GM18508 (cell line): ENCODE results near the gene BPIFB4.
"Not testable (repeated sequence)": the region's sequence is repeated elsewhere in the genome, so short reads cannot be mapped to it uniquely, and the experiment has no call there.

Experiments
- ATAC-seq: cut with Tn5 transposase; IDR thresholded peaks from one replicate; pipeline ENCODE4 v1.9.1; 2021; ENCODE audit warnings: moderate number of reproducible peaks; ENCODE audit not compliant: insufficient read depth, unreplicated experiment

The BPIFB4 gene

DNA sequence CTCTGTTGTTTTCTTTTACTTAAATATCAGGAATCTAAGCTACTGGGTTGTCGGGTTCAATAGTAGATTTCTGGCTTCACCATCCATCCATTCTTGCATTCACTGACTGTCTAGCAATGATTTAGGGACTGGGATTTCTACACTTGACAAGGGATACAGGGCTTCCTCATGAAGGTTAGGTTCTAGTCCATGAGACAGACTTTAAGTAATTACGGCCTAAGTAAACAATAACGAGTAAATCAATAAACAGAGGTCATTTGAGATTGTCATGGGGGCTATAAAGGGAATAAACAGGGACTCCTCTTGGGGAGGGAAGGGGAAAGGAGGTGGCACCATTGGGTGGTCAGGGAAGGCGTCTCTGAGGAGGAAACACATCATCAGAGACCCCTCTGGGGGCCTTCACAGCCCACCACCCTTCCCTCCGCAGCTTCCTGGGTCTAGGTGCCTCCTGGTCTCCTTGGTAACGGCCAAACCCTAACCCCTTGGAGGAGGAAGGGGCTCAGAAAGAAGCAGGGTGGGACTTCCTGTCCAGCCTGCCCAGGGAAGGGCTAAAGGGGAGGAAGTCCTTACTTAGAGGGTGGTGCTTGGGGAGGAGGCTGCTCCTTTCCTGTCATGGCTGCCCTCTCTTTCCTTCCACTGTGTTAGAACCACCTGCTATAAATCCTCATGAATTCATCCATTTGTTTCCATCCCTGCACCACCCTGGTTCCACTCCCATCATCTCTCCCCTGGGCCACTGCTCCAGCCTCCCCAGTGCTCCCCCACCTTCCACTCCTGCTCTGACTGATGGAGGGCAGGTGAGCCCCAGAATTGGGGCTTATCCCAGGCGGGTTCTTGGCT is 33.3 kb downstream of the BPIFB4 start:
- ATAC-seq = no peak

DNA sequence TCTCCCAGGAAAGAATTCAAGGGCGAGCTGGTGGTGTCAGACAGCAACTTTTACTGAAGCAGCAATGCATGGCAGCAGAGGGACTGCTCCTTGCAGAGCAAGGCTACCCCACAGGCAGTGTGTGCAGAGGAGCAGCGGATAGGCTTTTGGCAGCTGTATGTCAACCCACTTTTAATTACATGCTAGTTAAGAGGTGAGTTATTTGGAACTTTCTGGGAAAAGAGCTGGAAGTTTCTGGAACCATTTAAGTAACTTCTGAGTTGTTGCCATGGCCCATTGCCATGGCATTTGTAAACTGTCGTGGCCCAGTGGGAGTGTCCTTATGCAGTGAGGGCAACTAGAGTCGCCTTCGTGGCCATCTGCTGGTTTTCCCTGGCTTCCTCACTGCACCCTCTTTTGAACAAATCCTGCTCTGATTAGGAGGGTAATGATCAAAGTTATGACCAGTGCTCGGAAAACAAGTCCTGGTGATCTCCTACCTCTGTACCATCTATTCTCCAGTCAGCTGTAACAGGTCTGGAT is 34.0 kb downstream of the BPIFB4 start:
- ATAC-seq = no peak

DNA sequence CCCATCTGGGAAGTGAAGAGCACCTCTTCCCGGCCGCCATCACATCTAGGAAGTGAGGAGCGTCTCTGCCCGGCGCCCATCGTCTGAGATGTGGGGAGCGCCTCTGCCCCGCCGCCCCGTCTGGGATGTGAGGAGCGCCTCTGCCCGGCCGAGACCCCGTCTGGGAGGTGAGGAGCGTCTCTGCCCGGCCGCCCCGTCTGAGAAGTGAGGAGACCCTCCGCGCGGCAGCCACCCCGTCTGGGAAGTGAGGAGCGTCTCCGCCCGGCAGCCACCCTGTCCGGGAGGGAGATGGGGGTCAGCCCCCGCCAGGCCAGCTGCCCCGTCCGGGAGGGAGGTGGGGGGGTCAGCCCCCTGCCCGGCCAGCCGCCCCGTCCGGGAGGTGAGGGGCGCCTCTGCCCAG is 36.1 kb downstream of the BPIFB4 start:
- not testable (repeated sequence) for ATAC-seq

DNA sequence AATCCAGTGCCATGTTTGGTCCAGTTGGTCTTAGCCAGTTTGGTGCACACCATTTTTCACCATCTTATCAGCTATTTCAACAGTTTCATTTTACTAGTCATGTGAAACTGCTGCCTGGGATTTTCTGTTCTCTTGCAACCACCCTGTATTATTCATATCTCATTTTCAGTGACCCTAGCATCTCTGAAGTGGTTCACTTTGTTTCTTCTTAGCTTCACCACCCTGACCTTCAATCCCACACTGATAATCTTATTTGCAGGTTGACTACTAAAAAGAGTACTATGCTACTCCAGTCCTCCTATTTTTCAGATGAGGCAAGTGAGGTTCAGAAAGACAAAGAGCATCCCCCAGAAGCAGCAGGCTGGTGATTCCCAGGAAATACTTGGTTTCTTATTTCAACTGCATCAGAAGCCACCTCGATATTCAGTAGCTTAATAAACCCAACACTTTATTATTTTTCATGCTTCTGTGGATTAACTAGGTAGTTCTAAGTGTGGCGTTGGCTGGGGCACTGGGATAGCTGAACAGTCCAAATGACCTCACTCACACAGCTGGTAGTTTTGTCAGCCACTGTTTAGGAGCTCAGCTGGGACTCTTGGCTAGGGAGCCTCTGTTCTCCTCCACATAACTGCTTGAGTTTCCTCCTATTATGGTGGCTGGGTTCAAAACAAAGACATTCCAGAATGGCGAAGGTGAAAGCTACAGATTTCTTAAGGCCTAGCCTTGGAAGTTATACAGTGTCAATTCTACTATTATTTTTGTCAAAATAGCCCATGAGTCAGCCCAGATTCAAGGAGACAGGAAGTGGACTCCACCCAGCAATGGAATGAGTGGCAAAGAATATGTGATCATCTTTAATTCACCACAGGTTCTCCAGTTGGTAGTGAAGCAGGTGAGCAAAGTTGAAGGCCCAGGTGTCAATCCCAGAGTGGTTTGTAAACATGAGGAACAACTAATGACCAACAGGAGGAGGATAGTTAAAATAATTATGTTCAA is 40.6 kb downstream of the BPIFB4 start:
- ATAC-seq = no peak

DNA sequence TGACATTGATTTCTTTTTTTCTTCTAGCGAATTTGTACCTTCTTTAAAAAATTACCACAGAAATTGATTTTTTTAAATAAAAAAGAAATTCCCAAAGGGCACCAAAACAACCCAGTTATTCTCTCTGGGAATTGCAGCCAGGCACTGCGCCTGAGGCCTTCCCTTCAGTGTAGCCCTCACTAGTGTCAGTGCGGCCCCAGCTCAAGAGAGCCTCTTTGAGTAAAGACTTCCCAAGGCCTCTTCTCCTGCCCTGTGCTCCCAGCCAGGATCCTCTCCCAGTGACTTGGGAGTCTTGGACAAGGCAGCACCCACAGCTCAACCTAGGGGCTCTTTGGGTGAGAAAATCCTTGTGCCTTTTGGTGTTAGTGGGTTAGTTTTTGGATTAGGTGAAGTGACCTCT is 41.5 kb downstream of the BPIFB4 start:
- no peak for ATAC-seq

DNA sequence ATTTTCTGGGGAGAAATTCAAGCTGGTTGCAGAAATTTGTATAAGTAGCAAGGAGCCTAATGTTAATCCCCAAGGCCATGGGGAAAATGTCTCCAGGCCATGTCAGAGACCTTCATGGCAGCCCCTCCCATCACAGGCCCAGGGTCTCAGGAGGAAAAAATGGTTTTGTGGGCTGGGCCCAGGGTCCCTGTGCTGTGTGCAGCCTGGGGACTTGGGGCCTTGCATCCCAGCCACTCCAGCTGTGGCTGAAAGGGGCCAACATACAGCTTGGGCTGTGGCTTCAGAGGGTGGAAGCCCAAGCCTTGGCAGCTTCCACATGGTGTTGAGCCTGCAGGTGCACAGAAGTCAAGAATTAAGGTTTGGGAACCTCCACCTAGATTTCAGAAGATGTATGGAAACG is 42.9 kb downstream of the BPIFB4 start:
- ATAC-seq = not testable (repeated sequence)

DNA sequence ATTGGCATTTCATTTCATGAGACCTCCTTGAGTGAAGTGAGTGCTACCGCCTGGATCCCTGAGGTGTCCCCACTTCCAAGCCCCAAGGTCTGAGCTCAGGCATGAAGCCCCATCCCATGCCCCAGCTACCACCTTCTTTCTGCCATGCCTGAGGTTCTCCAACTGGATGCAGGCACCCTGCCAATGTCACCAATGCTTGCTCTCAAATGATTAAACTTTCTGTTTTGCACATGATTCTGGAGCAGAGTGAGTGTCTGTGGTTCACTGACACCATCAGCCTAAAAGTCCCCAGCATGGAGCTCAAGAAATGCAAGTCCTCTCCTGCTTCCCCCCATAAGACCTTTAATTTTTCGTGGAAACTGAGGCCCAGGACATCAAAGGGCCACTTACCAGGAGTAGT is 44.8 kb downstream of the BPIFB4 start:
- ATAC-seq = no peak

DNA sequence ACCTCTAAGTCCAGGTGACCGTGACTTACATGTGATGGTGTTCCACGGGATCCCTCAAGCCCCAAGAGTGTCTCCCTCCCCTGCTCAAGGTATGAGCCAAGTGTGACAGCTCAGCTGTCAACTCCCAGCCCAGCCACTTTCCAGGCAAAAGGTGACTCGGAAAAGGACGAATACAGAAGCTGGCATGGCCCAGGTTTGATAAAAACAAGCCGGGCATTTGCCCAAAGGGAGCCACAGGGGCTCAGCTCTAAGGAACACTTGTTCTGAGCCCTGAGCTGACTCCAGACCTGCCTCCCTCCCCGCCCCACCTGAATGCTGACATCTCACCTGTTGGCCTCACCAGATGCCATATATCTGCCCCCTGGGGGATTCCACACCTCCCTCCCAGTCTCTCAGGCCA is 45.6 kb downstream of the BPIFB4 start:
- ATAC-seq = no peak

DNA sequence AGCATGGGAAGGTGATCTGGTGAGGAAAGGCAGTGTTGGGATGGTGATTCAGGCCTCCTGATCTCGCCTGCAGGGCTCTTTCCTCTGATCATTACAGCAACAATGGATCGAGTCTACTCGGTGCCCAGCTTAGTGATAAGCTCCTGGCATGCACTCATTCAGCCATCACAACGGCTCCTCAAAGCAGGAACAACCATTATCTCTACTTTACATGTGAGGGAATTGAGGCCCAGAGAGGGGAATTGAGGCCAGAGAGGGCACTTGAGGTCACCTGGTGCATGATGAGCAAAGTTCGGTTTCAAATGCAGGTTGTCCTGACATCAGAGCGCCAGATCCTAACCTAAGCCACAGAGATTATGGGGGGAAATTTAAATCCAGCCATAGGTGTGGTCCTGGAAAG is 46.5 kb downstream of the BPIFB4 start:
- no peak for ATAC-seq

DNA sequence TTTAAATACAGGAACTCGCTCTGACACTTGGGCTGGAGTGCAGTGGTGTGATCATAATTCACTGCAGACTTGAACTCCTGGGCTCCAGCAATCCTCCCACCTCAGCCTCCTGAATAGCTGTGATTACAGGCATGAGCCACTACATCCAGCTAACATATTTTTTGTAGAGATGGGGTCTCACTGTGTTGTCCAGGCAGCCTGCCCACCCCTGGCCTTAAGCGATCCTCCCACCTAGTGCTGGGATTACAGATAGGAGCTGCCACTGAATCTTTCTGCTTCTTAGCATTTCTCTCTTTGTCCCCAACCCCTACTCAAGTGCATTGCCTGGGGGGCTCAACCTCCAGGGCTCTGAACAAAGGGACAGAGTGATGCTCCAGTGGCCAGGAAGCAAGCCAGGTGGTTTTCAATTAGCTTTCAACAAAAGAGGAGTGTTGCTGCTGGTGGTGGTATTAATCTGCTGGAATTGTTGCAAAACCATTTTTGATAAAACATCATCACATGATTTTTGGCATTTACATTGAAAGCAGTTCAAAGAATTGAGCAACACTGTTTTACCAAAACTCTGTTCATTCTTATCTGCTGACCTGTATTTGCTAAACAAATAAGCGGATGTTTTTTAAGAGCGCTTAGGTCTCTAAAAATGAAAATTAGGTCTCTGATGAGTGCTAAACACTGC is 48.1 kb downstream of the BPIFB4 start:
- ATAC-seq = no peak

DNA sequence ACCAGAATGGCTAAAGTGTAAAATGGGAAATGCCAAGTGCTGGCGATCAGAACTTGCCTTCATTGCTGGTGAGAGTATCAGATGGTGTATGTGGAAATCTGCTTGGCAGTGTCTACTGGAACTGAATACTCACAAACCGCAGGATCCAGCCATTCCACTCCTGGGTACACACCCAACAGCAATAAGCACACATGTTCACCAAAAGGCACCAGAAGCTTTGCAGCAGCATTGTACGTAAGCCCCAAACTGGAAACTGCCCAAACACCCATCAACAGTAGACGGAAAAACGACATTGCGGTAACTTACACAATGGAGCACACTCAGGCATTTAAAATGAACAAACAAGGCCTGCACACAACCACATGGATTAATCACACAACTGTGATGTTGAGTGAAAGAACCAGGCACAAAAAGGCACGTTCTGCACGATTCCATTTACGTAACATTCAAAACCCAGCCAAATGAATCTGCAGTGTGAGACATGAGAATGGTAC is 51.2 kb downstream of the BPIFB4 start:
- no peak for ATAC-seq

DNA sequence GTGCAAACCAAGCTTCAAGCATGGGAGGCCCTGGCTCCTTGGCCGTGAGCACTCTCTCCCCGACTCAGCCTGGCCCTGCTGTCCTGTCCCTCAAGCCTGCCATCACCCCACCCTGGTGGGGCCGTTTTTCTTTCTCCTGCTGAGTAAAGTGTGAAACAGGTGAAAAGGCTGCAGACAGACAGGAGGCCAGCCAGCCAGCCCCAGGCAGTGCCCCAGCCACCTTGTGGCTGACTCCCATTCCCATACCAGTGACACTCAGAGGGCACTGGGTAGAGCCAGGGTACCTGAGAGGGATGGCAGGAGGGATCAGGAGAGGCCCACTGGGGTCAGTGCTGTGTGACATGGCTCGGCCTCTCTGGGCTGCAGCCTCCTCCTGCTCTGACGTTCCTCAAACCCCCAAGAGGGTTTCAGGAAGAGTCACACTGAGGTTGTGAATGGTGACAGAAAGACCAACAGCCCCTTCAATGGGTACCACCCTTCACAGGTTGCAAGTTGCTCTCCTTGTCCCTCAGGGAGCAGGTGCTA is 52.6 kb downstream of the BPIFB4 start:
- ATAC-seq = no peak

DNA sequence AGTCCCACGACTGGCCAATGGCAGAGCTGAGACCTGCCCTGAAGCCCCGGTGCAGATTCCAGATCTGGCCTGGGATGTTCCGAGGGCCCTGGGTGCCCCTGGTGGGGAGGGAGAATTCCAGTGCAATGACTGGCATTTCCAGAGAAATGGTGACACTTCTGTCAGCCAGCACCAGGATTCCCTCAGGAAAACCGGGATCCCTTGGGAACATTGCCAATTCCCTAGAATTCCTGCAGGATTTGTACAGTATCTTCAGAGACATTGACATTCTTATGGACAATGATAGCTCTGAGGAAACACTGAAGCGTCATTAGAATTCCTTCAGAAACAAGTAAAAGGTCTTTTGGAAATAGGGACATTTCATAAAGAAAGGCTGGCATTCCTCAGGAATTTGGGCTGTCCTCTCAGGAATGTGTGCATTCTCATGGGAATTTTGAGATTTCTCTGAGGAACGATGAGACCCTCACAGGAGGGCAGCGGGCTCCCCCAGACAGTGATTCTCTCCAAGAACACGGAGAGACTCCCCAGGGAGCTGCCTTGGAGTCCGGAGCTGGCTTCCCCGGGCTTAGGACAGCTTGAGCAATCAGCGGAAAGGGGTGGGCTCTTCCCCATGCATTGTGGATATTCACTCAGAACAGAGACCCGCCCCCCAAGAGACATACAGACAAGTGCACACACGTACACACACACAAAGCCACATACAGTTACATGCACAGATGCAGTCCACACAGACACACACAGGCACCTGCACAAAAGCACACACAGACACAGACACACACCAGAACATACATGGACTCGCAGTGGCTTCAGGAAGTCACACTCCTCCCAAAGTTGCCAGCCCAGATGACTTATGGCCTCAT is 53.3 kb downstream of the BPIFB4 start:
- no peak for ATAC-seq

DNA sequence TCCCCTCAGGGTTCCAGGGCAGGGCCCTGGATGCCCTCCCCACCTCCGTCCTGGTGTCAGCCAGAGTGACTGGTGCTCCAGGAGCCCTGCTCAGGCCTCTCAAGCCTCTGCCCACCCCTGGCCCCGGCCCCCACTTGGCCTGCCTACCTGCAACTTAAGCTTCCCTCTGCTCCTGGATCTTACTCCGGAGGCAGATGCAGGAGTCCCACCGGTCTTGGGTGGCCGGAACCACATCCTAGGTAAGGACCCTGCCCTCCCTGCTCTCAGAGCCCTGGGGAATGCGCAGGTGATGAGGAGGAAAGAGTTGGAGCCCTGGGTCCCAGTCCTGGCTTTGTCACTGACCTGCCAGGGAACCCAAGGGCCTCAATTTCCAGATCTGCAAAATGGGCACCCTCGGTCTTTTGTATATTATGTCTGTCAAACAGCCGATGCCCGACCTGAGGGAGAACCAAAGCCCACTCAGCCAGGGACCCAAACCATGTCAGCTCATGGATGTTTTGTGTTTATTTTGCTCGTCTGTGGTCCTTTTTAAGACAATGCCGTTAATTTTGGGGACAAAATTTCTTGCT is 54.0 kb downstream of the BPIFB4 start:
- ATAC-seq = no peak

DNA sequence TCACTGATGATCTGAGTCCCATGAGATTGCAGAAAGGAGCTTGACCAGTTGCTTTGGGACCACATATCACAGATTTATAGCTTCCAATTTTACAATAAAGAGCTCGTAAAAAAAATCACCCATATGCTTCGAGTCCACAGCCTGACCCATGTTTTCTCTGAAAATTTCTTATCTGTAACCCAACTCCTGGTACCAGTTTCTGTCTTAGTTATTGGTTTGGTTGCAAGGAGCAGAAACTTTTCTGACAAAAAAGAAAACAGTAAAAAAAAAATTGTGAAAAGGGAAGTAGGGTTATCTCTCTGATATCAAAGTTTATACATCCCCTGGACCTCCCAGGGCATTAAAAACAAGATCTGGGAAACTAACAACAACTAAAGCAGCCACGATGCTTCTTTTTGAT is 57.8 kb downstream of the BPIFB4 start:
- no peak for ATAC-seq

DNA sequence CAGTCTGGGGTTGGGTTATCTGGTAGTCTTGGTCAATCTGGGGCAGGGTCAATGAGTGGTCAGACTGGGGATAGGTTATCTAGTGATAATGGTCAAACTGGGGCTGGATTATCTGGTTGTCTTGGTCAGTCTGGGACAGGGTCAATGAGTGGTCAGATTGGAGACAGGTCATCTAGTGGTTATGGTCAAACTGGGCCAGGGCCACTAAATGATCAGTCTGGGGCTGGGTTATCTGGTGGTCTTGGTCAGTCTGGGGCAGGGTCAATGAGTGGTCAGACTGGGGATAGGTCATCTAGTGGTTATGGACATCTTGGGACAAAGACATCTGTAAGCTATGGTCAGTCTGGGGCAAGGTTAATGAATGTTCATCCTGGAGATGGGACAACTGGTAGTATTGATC is 60.0 kb downstream of the BPIFB4 start:
- no peak for ATAC-seq

DNA sequence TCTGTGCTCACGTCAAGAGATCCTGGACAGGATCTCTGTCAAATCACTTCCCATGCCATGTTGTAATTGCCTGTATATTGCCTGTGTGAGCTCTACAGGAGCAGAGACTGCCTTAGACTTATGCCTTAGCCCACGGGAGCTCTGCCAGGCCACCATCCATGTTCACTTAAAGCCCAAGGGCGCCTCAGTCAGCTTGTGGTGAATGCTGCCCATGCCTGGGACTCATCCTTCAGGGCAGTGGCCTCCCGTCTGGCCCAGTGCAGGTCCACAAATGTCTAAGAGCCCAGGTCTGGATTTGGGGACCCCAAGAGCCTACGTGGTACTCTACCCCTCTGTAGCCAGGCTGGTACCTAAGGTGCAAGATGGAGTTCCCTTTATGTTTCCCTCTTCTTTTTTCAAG is 66.1 kb downstream of the BPIFB4 start:
- ATAC-seq = no peak

DNA sequence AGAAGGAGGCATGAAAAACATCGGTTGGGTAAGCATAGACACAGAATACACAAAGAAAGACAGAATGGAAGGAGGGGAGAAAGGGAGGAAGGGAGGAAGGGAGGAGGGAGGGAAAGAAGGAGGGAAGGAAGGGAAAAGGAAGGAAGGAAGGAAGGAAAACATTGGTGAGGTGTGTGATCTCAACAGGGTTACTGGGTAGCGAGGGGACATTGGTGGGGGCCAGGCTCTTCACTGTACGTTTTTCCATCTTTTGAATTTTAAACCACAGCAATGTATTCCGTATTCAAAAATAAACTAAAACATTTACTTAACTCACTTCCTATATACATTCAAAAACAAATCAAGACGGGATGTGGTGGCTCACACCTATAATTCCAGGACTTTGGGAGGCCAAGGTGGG is 67.9 kb downstream of the BPIFB4 start:
- no peak for ATAC-seq

DNA sequence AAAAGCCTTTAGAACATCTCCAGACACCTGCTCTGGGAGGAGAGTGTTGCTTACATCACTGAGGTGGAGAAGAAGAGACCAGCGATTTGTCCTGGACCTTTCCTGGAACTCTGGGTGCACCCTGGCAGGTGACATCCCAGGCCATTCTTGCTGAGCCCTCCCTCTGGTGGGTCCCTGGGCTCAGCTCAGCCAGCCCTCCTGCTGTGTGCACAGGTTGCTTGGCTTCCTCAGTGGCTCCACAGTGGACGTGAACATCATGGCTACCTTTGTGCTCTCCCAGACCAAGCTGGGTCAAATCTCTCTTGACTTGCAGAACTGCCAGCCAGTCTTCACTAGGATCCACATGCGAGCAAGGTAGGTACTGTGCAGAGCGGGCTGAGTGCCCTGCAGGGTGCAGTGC is 68.6 kb downstream of the BPIFB4 start:
- no peak for ATAC-seq
